Activated T-cell treated with anti-CD3 and anti-CD28 coated beads, Interleukin-2, amount 50 U/mL, for 48 hours (primary cell): Measurements from ENCODE around the gene RBFOX2.
"Not testable (repeated sequence)": the region's sequence is repeated elsewhere in the genome, so short reads cannot be mapped to it uniquely, and the experiment has no call there.

ENCODE experiments used
- DNase-seq, 2 experiments: peaks; one replicate each; pipeline ENCODE4 v3.0.0-alpha.2; 2020

The RBFOX2 gene

DNA sequence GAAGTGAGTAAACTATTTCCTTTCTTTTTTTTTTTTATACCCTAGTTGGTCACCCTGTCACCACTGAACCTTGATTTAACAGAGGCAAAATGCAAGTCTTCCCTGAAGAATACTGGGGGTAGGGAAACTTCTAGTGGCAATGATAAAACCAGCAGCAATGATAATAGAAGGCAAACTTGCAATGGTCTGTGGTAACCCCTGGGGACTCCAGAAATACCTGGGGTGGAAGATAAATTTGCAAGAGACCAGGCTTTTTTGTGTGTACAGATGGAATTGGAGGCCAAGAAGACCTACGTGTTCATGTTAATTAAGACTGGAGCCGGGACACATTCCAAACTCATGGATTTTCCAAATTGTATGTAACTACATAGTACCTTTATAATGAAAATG is 299.3 kb downstream of the RBFOX2 start:
- no peak for DNase-seq

- no peak for DNase-seq
These were observed 299.9 kb downstream of the RBFOX2 start for GRCh38 chr22:35728639-35729308.

- DNase-seq = no peak
These were observed 301.2 kb downstream of the RBFOX2 start for GRCh38 chr22:35727436-35727835.

DNA sequence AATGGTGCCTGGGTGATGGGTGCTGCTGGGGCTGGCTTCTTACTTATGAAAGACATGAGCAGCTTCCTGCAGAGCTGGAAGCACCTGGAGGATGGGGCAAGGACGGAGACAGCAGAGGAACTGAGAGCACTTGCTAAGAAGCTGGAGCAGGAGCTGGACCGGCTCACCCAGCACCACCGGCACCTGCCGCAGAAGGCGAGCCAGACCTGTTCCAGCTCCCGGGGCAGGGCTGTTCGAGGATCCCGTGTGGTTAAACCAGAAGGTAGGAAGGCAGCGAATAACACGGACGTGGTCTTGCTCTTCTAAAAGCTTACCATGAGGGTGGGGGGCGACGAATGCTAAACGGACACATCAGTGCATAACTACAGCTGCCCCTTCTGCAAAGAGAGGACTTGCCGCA is 301.7 kb downstream of the RBFOX2 start:
- DNase-seq = no peak

DNA sequence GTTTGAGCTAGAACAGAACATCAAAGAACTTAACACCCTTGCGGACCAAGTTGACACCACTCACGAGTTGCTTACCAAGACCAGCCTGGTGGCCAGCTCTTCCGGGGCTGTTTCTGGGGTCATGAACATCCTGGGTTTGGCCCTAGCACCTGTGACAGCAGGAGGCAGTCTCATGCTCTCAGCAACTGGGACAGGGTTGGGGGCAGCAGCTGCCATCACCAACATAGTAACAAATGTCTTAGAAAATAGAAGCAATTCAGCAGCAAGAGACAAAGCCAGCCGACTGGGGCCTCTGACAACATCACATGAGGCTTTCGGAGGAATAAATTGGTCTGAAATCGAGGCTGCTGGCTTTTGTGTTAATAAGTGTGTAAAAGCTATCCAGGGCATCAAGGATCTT is 302.2 kb downstream of the RBFOX2 start:
- no peak for DNase-seq

GRCh38 chr22:35725521-35725920 is 303.1 kb downstream of the RBFOX2 start:
- no peak for DNase-seq

DNA sequence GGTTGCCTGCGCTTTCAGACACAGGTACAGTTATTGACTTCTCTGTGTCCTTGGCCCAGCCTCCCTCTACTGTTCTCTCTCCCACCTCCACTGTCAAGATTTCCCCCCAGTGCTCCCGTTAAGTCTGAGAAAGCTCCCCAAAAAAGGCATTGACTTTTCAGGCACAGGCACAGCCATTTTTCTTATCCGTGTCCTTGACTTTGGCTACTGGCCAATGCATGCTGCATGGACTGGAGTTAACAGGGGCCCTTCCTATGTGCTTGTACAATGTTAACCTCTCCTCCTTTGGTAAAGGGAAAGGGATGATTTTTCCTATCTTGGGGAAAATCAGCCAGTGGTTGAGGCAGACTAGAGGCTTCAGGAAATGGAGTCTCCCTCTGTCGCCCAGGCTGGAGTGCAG is 306.7 kb downstream of the RBFOX2 start:
- no peak for DNase-seq

GRCh38 chr22:35719212-35719875 is 309.3 kb downstream of the RBFOX2 start:
- no peak for DNase-seq

GRCh38 chr22:35717572-35717971 is 311.1 kb downstream of the RBFOX2 start, which contains the start of gene APOL5:
APOL5 (plus strand) TSS chr22:35717872; CDS start chr22:35717872, 0 bp downstream.
- DNase-seq = no peak

- no peak for DNase-seq
These were observed 316.0 kb downstream of the RBFOX2 start for GRCh38 chr22:35712672-35713071.

DNA sequence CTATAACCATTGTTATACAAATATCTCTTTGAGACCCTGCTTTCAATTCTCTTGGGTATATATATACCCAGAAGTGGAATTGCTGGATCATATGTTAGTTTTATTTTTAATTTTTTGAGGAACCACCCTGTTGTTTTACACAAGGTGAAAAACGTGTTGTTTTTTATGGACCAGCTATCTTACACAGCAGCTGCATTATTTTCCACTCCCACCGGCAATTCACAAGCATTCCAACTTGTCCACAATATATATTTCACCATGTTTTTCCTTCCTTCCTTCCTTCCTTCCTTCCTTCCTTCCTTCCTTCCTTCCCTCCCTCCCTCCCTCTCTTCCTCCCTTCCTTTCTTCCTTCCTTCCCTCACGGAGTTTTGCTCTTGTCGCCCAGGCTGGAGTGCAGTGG is 317.3 kb downstream of the RBFOX2 start:
- no peak for DNase-seq

- no peak for DNase-seq
These were observed 319.7 kb downstream of the RBFOX2 start for GRCh38 chr22:35708917-35709316.

GRCh38 chr22:35708453-35708852 is 320.2 kb downstream of the RBFOX2 start:
- no peak for DNase-seq

DNA sequence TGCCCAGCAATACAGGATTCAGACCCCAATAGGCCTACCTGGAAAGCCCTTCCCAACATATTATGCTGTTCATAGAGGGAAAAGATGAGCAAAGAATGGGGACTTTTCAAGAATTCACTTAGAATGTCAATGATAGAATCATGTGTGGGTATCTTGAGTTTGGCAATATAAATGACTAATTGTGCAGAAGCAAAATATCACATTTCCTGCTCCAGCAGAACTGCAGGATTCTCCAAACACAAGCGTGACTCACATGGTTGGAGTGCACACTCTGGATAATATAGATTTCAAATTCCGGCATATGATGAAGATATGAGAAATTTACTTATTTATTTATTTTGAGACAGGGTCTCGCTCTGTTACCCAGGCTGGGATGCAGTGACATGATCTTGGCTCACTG is 323.5 kb downstream of the RBFOX2 start:
- no peak for DNase-seq

DNA sequence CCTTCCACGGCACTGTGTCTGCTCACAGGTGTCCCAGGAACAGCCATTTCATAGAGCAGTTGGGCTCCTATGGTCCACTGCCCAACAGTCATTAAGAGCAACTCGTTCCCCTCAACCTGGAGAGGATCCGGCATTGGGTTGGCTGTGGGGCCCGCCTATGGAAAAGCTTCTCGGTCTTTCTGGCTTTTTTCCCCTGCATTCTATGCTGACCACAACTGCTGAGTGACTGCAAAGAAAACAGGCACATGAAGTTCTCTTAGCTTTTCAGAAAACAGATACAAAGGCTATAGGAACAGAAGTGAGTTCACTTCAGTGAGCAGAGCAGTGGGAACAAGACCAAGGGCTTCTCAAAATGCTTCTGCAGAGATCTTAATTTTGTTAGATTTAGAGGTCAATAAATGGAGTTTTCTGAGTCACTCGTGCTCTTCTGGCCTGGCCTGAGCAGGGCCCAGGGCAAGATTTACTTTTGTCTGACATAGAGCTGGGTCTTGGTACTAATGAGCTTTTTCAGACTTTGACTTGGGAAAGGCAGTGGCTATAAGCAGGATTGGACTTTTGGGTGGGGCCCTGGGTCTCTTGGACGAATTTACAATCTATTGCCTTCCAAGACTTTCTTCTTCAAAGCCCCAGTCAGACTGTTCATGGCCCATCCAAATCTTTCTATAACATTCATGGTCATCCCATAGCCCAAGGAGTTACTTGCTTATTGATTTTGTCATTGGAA is 324.6 kb downstream of the RBFOX2 start:
- DNase-seq = no peak

- DNase-seq = not testable (repeated sequence)
These were observed 328.8 kb downstream of the RBFOX2 start for GRCh38 chr22:35699852-35700251.

- DNase-seq = peak in 1 of 2 experiments; percentile 32
These were observed 331.5 kb downstream of the RBFOX2 start for GRCh38 chr22:35697142-35697541.

DNA sequence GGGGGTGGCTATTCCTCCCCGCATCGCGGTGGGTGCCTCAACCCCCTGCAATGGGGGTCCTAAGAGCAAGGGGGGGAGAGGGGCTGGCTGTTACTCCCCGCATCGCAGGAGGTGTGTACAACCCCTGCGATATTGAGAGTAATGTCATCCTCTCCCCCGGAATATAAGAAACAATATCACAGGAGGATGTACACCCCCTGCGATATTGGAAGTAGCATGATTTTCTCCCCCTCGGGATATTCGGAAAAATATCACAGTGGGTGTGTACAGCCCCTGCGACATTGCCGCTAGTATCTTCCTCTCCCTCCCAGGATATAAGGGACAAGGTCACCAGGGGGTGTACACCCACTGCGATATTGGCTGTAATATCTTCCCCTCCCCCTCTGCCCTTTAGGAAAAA is 333.4 kb downstream of the RBFOX2 start:
- DNase-seq = no peak

GRCh38 chr22:35690001-35690400 is 338.6 kb downstream of the RBFOX2 start:
- DNase-seq = no peak

GRCh38 chr22:35688913-35689675 is 339.5 kb downstream of the RBFOX2 start:
- no peak for DNase-seq
